ENCODE measurements around the gene SRR.

Gene SRR

GRCh38 chr17:2372681-2373080, 68.9 kb downstream of the SRR start:
- DNase-seq = no peak

GRCh38 chr17:2373179-2373578, 69.4 kb downstream of the SRR start:
- DNase-seq = no peak

Measured in NCI-H1436 treated with DMSO at 0.1 percent for 48 hours (cell line).